ENCODE results near the gene AMFR. TPM values are rescaled to one million over a fixed set of nuclear protein-coding genes. Genes with fewer than 3 reads are reported as not detected.

AMFR gene
- total and polyA plus RNA-seq, 2 of the 8 experiments (the other 6 are each of a cell fraction or from before 2014, with no cell fraction given) = 18.6 to 21.7 TPM

GRCh38 chr16:56349711-56350161 lies 75.6 kb downstream of the AMFR start:
- no peak overlapping the region for H3K4me2 ChIP-seq (ENCODE audit: insufficient read depth in 1 of 2, low read depth in 2 of 2, low read length in 2 of 2)
- no peak overlapping the region for H4K91ac ChIP-seq (replicated peaks; ENCODE audit: insufficient read length, low read length)
- H3K56ac ChIP-seq (replicated peaks; ENCODE audit: insufficient read length, low read depth, low read length) = no peak overlapping the region
- no peak overlapping the region for H3K14ac ChIP-seq (ENCODE audit: insufficient read length)
- ChIA-PET CTCF (ENCODE audit: partially characterized antibody) (interaction anchor here (0.6 to 2.6 kb wide), 8 partner anchors 9 to 309 kb away, joined by 3 to 8 read pairs (median 4); no protein-coding TSS in a partner anchor), POLR2A (ENCODE audit: partially characterized antibody) (interaction anchor here (1.3 to 1.8 kb wide), 2 partner anchors 10 to 32 kb away, joined by 3 to 4 read pairs; no protein-coding TSS in a partner anchor)
- no peak overlapping the region for H4K8ac ChIP-seq (ENCODE audit: extremely low read depth, insufficient read depth, low read length)
- no peak overlapping the region for H3K23ac ChIP-seq (ENCODE audit: insufficient read length)
- no peaks in the 10 kb centered on the region; the same call in 1 of the 2 replicates for H3K79me1 ChIP-seq (ENCODE audit: low read depth, low read length)
- H2BK15ac ChIP-seq (ENCODE audit: low read length) = no peak overlapping the region
- no peaks in the 10 kb centered on the region for H3K79me2 ChIP-seq (ENCODE audit: control insufficient read depth in 1 of 2, insufficient read depth in 2 of 2, low read length in 2 of 2)
- no peaks in the 10 kb centered on the region for H3K23me2 ChIP-seq (ENCODE audit: low read depth, low read length)
- no peak overlapping the region for H3K18ac ChIP-seq (ENCODE audit: extremely low read depth, low read length)
- no peak overlapping the region for H2BK12ac ChIP-seq (ENCODE audit: low read depth, low read length)
- H3K36me3 ChIP-seq (ENCODE audit: control insufficient read depth in 2 of 4, insufficient read depth in 4 of 4, low read length in 3 of 4) = no peaks in the 10 kb centered on the region
- H3K9me3 ChIP-seq (ENCODE audit: insufficient read depth in 2 of 2, low read depth in 1 of 2, low read length in 1 of 2) = no peaks in the 10 kb centered on the region
- H3K27ac ChIP-seq (ENCODE audit: low read depth, low read length) = no peak overlapping the region
- H4K5ac ChIP-seq (ENCODE audit: insufficient read length, low read depth, low read length) = no peak overlapping the region
- WGBS, 2 experiments (ENCODE audit: extremely low coverage in 1 of 2, insufficient coverage in 1 of 2, insufficient read length in 1 of 2, insufficient replicate concordance in 2 of 2, low coverage in 1 of 2, low lambda C conversion rate in 2 of 2, missing lambda C conversion rate in 1 of 2) = 92% methylated on average over 16 of the region's 16 CpGs; no CpG with 5 or more reads in 1 of the 2 experiments
- 0 out of 7 replicates have a peak, but pooled peaks cover 0 to 3% (median 0%) of the 10 kb centered on the region in 4 experiments for H3K4me1 ChIP-seq (replicated peaks in 1 of 4; ENCODE audit: control insufficient read depth in 3 of 4, insufficient read depth in 4 of 4, low read length in 3 of 4)
- H4K20me1 ChIP-seq (replicated peaks in 1 of 2; ENCODE audit: control insufficient read depth in 1 of 2, insufficient read depth in 2 of 2, low read length in 2 of 2) = peaks cover 0 to 2% of the 10 kb centered on the region in 2 experiments
- H3K27me3 ChIP-seq (replicated peaks in 1 of 4; ENCODE audit: control insufficient read depth in 3 of 4, extremely low read depth in 1 of 4, insufficient read depth in 3 of 4, low read length in 3 of 4) = no peaks in the 10 kb centered on the region
- no peak overlapping the region for H2AFZ ChIP-seq (ENCODE audit: low read length)
- no peak overlapping the region for H2BK20ac ChIP-seq (ENCODE audit: low read length)
- FAIRE-seq (no peak), DNase-seq (ENCODE audit: low read depth in 1 of 2, low spot score in 2 of 2) (no peak)
- H3K9ac ChIP-seq (replicated peaks in 1 of 4; ENCODE audit: extremely low read depth in 1 of 4, low read depth in 3 of 4, low read length in 3 of 4) = no peak overlapping the region
- no peak overlapping the region for H2AK5ac ChIP-seq (ENCODE audit: low read depth, low read length)
- no peak overlapping the region for H3K4ac ChIP-seq (replicated peaks; ENCODE audit: insufficient read length, low read depth, low read length)
- H3K4me3 ChIP-seq (ENCODE audit: extremely low read depth in 1 of 4, insufficient read depth in 2 of 4, low read depth in 3 of 4, low read length in 4 of 4) = no peak overlapping the region
- H2BK5ac ChIP-seq (ENCODE audit: low read depth, low read length) = 0 out of 2 replicates have a peak overlapping the region, but pooled peaks have one; percentile 35
- H2BK120ac ChIP-seq (replicated peaks; ENCODE audit: low read depth, low read length) = no peak overlapping the region
- no peak for TF ChIP-seq EP300 (IDR thresholded peaks at IDR 0.05; ENCODE audit: borderline replicate concordance in 1 of 2, low read depth in 2 of 2, low read length in 2 of 2)
- TF ChIP-seq TAF7 (optimal IDR thresholded peaks at IDR 0.05; ENCODE audit: borderline replicate concordance, low read depth, low read length) = no peak
- no peak for TF ChIP-seq TAF1 (IDR thresholded peaks at IDR 0.05; ENCODE audit: low read depth, low read length)
- no peak for TF ChIP-seq CHD2 (IDR thresholded peaks at IDR 0.05; ENCODE audit: low read length)
- no peak for TF ChIP-seq HDAC6 (IDR thresholded peaks at IDR 0.05; ENCODE audit: low read depth, low read length)
- TF ChIP-seq SIX5 (IDR thresholded peaks at IDR 0.05; ENCODE audit: low read depth, low read length) = no peak
- no peak for TF ChIP-seq POU5F1 (IDR thresholded peaks at IDR 0.05; ENCODE audit: low read depth, low read length)
- no peak for TF ChIP-seq KDM5A (IDR thresholded peaks at IDR 0.05; ENCODE audit: low read length)
- TF ChIP-seq BACH1 (IDR thresholded peaks at IDR 0.05; ENCODE audit: low read length) = no peak
- TF ChIP-seq SIRT6 (IDR thresholded peaks at IDR 0.05; ENCODE audit: low read length) = no peak
- no peak for TF ChIP-seq EGR1 (IDR thresholded peaks at IDR 0.05; ENCODE audit: borderline replicate concordance, low read depth, low read length)
- no peak for TF ChIP-seq SRF (IDR thresholded peaks at IDR 0.05; ENCODE audit: low read depth, low read length)
- TF ChIP-seq EZH2 (IDR thresholded peaks at IDR 0.05; ENCODE audit: low read depth, low read length, severe bottlenecking) = no peak
- no peak for TF ChIP-seq ZNF274 (IDR thresholded peaks at IDR 0.05; ENCODE audit: borderline replicate concordance, extremely low read depth, low read length)
- TF ChIP-seq FOSL1 (IDR thresholded peaks at IDR 0.05; ENCODE audit: insufficient read depth, low read depth, low read length) = no peak
